ENCODE results near the gene NOVA1.

GRCh38 chr14:26622611-26623010, 24.8 kb upstream of the NOVA1 start:
- TF ChIP-seq PATZ1 (CRISPR knock-in tag; IDR thresholded peaks at IDR 0.05) (no peak), CTCF (CRISPR knock-in tag; IDR thresholded peaks at IDR 0.05) (no peak)
